Neural cell (in vitro differentiated cells): Measurements from ENCODE around the gene NPAS3. TPM values are rescaled to one million over a fixed set of nuclear protein-coding genes. Genes with fewer than 3 reads are reported as not detected.

Source experiments
- H2AFZ ChIP-seq: fragments of 200-600, 300-800 bp; sonication (generic), shearing (Covaris generic); 2 replicates; pipeline ENCODE4 v1.6.0; 2014; ENCODE audit warnings: low read depth, mild to moderate bottlenecking, antibody characterized with exemption, low read length, moderate library complexity
- H3F3A ChIP-seq: fragments of 200-600 bp; shearing (Covaris generic); 2 replicates; pipeline ENCODE4 v1.6.1; 2016; ENCODE audit warnings: mild to moderate bottlenecking, moderate library complexity, mixed read lengths, antibody characterized with exemption, low read length; ENCODE audit not compliant: insufficient read depth, poor library complexity, severe bottlenecking
- H3K27ac ChIP-seq: fragments of 200-600, 300-800 bp; sonication (generic), shearing (Covaris generic); 2 replicates; pipeline ENCODE4 v1.5.1; 2014; ENCODE audit warnings: mild to moderate bottlenecking, low read length, moderate library complexity
- H3K27me3 ChIP-seq: fragments of 300-800, 200-600 bp; sonication (generic), shearing (Covaris generic); 2 replicates; pipeline ENCODE4 v1.6.0; 2014; ENCODE audit warnings: mild to moderate bottlenecking, low read depth, low read length, moderate library complexity; ENCODE audit not compliant: insufficient read depth
- H3K36me3 ChIP-seq: fragments of 300-800, 200-600 bp; sonication (generic), shearing (Covaris generic); 2 replicates; pipeline ENCODE4 v1.5.1; 2014; ENCODE audit warnings: mild to moderate bottlenecking, antibody characterized with exemption, low read length, moderate library complexity; ENCODE audit not compliant: insufficient read depth
- H3K4me2 ChIP-seq: fragments of 300-800, 200-600 bp; sonication (generic), shearing (Covaris generic); 2 replicates; pipeline ENCODE4 v1.6.0; 2014; ENCODE audit warnings: mild to moderate bottlenecking, low read length
- H3K4me3 ChIP-seq: fragments of 300-800, 200-600 bp; sonication (generic), shearing (Covaris generic); 2 replicates; pipeline ENCODE4 v1.5.1; 2014; ENCODE audit warnings: mild to moderate bottlenecking, low read length, moderate library complexity
- H3K79me2 ChIP-seq: fragments of 200-600 bp; shearing (Covaris generic); replicated peaks from 2 replicates; pipeline ENCODE4 v1.6.0; 2014; ENCODE audit warnings: mild to moderate bottlenecking, low read length, moderate library complexity; ENCODE audit not compliant: insufficient read depth
- H3K9ac ChIP-seq: fragments of 300-800, 200-600 bp; sonication (generic), shearing (Covaris generic); 2 replicates; pipeline ENCODE4 v1.6.1; 2016; ENCODE audit warnings: mild to moderate bottlenecking, low read length, mixed read lengths
- H3K9me2 ChIP-seq: fragments of 200-600 bp; shearing (Covaris generic); 2 replicates; pipeline ENCODE4 v1.6.1; 2016; ENCODE audit warnings: mild to moderate bottlenecking, low read length, mixed read lengths; ENCODE audit not compliant: insufficient read depth
- H3K9me3 ChIP-seq: fragments of 200-600, 300-800 bp; sonication (generic), shearing (Covaris generic); 2 replicates; pipeline ENCODE4 v1.6.1; 2016; ENCODE audit warnings: mild to moderate bottlenecking, mixed run types, low read length, moderate library complexity, mixed read lengths
- H4K20me1 ChIP-seq: fragments of 200-600 bp; shearing (Covaris generic); 2 replicates; pipeline ENCODE4 v1.6.1; 2016; ENCODE audit warnings: mild to moderate bottlenecking, mixed run types; ENCODE audit not compliant: insufficient read depth
- CTCF ChIP-seq: fragments of 450-650 bp; IDR thresholded peaks from 2 replicates; pipeline ENCODE4 v1.5.1; 2014; ENCODE audit warnings: antibody characterized with exemption, mild to moderate bottlenecking, moderate library complexity; ENCODE audit not compliant: poor library complexity, severe bottlenecking
- EP300 ChIP-seq: fragments of 450-650 bp; conservative IDR thresholded peaks from 2 replicates; pipeline ENCODE4 v1.6.1; 2014; ENCODE audit warnings: antibody characterized with exemption, mild to moderate bottlenecking, moderate library complexity; ENCODE audit not compliant: poor library complexity, severe bottlenecking
- EZH2 ChIP-seq: fragments of 200-600, 300-800 bp; shearing (Covaris generic), sonication (generic); IDR thresholded peaks from 2 replicates; pipeline ENCODE4 v1.6.1; 2014; ENCODE audit warnings: antibody characterized with exemption, low read length, borderline replicate concordance, mild to moderate bottlenecking; ENCODE audit not compliant: insufficient read depth, poor library complexity, severe bottlenecking
- MXI1 ChIP-seq: fragments of 450-650 bp; conservative IDR thresholded peaks from 2 replicates; pipeline ENCODE4 v1.6.1; 2014; ENCODE audit warnings: antibody characterized with exemption, mild to moderate bottlenecking; ENCODE audit not compliant: poor library complexity, severe bottlenecking
- POLR2AphosphoS5 ChIP-seq: IDR thresholded peaks from 2 replicates; pipeline ENCODE4 v1.6.1; 2012
- RAD21 ChIP-seq: fragments of 450-650 bp; conservative IDR thresholded peaks from 2 replicates; pipeline ENCODE4 v1.6.1; 2014; ENCODE audit warnings: antibody characterized with exemption, mild to moderate bottlenecking, moderate library complexity
- REST ChIP-seq: IDR thresholded peaks from 2 replicates; pipeline ENCODE4 v1.6.1; 2012; ENCODE audit warnings: borderline replicate concordance
- SMC3 ChIP-seq: fragments of 450-650 bp; conservative IDR thresholded peaks from 2 replicates; pipeline ENCODE4 v1.6.1; 2014; ENCODE audit warnings: antibody characterized with exemption, mild to moderate bottlenecking, moderate library complexity; ENCODE audit not compliant: poor library complexity
- TAF1 ChIP-seq: IDR thresholded peaks from 2 replicates; pipeline ENCODE4 v1.6.1; 2012; ENCODE audit warnings: low read depth
- polyA plus RNA-seq: library from polyadenylated mRNA; depleted of rRNA; stranded (reverse); fragments of >200 nt; gene quantifications from 2 replicates; pipeline ENCODE4 v1.2.3, GENCODE V29; 2014

Gene NPAS3
- polyA plus RNA-seq, 1 donor from 2014 or later: 1.3 TPM

- Histone ChIP-seq H3K4me2 (peak overlapping the region; percentile 49), H3K27ac (peak overlapping the region; percentile 63), H3F3A (no peaks in the 10 kb centered on the region), H3K36me3 (no peaks in the 10 kb centered on the region), H3K79me2 (no peaks in the 10 kb centered on the region), H2AFZ (no peak overlapping the region), H3K27me3 (no peaks in the 10 kb centered on the region), H3K9me2 (no peaks in the 10 kb centered on the region), H3K9me3 (no peaks in the 10 kb centered on the region), H3K4me3 (peak overlapping the region; percentile 31), H3K9ac (peak overlapping the region; percentile 27), H4K20me1 (no peaks in the 10 kb centered on the region)
- TF ChIP-seq REST (no peak), EP300 (peak; percentile 51), CTCF (no peak), MXI1 (no peak), SMC3 (no peak), POLR2AphosphoS5 (peak; percentile 54)
Observed at GRCh38 chr14:33207467-33208017, 268.9 kb downstream of the NPAS3 start.

- H3K9ac ChIP-seq: no peak overlapping the region
- TF ChIP-seq RAD21: no peak
- TF ChIP-seq REST: no peak
- no peak for TF ChIP-seq CTCF
- no peak for TF ChIP-seq EP300
- TF ChIP-seq SMC3: no peak
- TF ChIP-seq MXI1: no peak
- TF ChIP-seq EZH2: no peak
- TF ChIP-seq POLR2AphosphoS5: no peak
- no peak for TF ChIP-seq TAF1
- H3K27me3 ChIP-seq: no peaks in the 10 kb centered on the region
- H3K79me2 ChIP-seq: no peaks in the 10 kb centered on the region
- H3F3A ChIP-seq: no peaks in the 10 kb centered on the region
- H3K4me3 ChIP-seq: no peak overlapping the region
- H3K27ac ChIP-seq: no peak overlapping the region
- no peaks in the 10 kb centered on the region for H3K9me2 ChIP-seq
- no peaks in the 10 kb centered on the region for H3K9me3 ChIP-seq
- no peaks in the 10 kb centered on the region for H3K36me3 ChIP-seq
- H4K20me1 ChIP-seq: no peaks in the 10 kb centered on the region
- no peak overlapping the region for H2AFZ ChIP-seq
- no peak overlapping the region for H3K4me2 ChIP-seq
Observed at GRCh38 chr14:33210311-33210710, 271.6 kb downstream of the NPAS3 start.
